Measurements from ENCODE around the gene PKM. TPM values are rescaled to one million over a fixed set of nuclear protein-coding genes. Genes with fewer than 3 reads are reported as not detected.

Gene PKM
- total and polyA plus RNA-seq, 9 of the 15 experiments (the other 6 are each of a cell fraction or from before 2014, with no cell fraction given) = 140 to 825 (median 383) TPM

GRCh38 chr15:72200395-72201237 lies 30.4 kb downstream of the PKM start:
- no peak for TF ChIP-seq ZNF347 (CRISPR knock-in tag; IDR thresholded peaks at IDR 0.05; ENCODE audit: low read depth)
- TF ChIP-seq RBFOX2 (IDR thresholded peaks at IDR 0.05; ENCODE audit: low read depth, low read length) = peak; percentile 25; the same call in 1 of the 2 replicates
- peak; percentile 23 for TF ChIP-seq POLR2B (IDR thresholded peaks at IDR 0.05; ENCODE audit: low read depth, partially characterized antibody)
- H4K20me1 ChIP-seq (replicated peaks; ENCODE audit: control insufficient read depth, insufficient read depth, low read length) = peaks cover 23% of the 10 kb centered on the region
- H3K9me1 ChIP-seq (ENCODE audit: control insufficient read depth, insufficient read depth, low read length) = peaks cover 3% of the 10 kb centered on the region
- H3K36me3 ChIP-seq (ENCODE audit: control insufficient read depth, insufficient read depth, low read length) = peaks cover 77% of the 10 kb centered on the region
- H3K27me3 ChIP-seq (ENCODE audit: control insufficient read depth in 2 of 2, insufficient read depth in 2 of 2, low read length in 2 of 2) = no peaks in the 10 kb centered on the region
- no peak for ATAC-seq
- FAIRE-seq = no peak
- intact Hi-C loops (cut with micrococcal nuclease) (no loop called here), in situ Hi-C loops (cut with MboI) (no loop called here)
- no TSS peak for BruUV-seq (replicated peaks)
- POLR2A ChIA-PET = interaction anchor here (0.8 to 1.1 kb wide), 3 partner anchors 10 to 478 kb away, joined by 3 to 5 read pairs (median 3); no protein-coding TSS in a partner anchor
- no peaks in the 10 kb centered on the region for H3K9me3 ChIP-seq (replicated peaks; ENCODE audit: control insufficient read depth, insufficient read depth, low read depth, low read length)
- H3K4me2 ChIP-seq (ENCODE audit: insufficient read depth, low read length) = no peak overlapping the region
- peak overlapping the region in 1 of 2 experiments; percentile 35; a peak in 2 of 4 replicates for H3K9ac ChIP-seq (ENCODE audit: insufficient read depth in 1 of 2, low read depth in 2 of 2, low read length in 2 of 2)
- CTCF ChIA-PET (ENCODE audit: low intra/inter-chr PET ratio) = interaction anchor here (0.6 to 0.9 kb wide), 3 partner anchors 85 to 272 kb away, joined by 3 to 4 read pairs (median 3); no protein-coding TSS in a partner anchor
- H3K4me3 ChIP-seq = no peak overlapping the region
- no peak overlapping the region for H2AFZ ChIP-seq (ENCODE audit: low read depth, low read length)
- WGBS (ENCODE audit: insufficient coverage, low coverage, missing lambda C conversion rate) = 86% methylated on average over 15 of the region's 15 CpGs
- no peak overlapping the region for H3K27ac ChIP-seq (ENCODE audit: extremely low read depth, low read depth, low read length)
- no peak for DNase-seq (ENCODE audit: extremely low read depth in 1 of 4, low spot score in 3 of 4)
- peaks cover 0 to 9% of the 10 kb centered on the region in 2 experiments; a peak in 1 of 5 replicates for H3K4me1 ChIP-seq (replicated peaks in 1 of 2; ENCODE audit: control insufficient read depth in 2 of 2, insufficient read depth in 2 of 2, low read length in 2 of 2)
- H3K79me2 ChIP-seq (ENCODE audit: control insufficient read depth, insufficient read depth, low read length) = no peaks in the 10 kb centered on the region; the same call in 2 of the 3 replicates
